ENCODE data around the gene MUC5AC. TPM values are rescaled to one million over a fixed set of nuclear protein-coding genes. Genes with fewer than 3 reads are reported as not detected.

MUC5AC gene
- total and polyA plus RNA-seq, 2 of the 13 experiments (the other 11 are each of a cell fraction or from before 2014, with no cell fraction given), result under 0.01 TPM; not detected in 1

DNA sequence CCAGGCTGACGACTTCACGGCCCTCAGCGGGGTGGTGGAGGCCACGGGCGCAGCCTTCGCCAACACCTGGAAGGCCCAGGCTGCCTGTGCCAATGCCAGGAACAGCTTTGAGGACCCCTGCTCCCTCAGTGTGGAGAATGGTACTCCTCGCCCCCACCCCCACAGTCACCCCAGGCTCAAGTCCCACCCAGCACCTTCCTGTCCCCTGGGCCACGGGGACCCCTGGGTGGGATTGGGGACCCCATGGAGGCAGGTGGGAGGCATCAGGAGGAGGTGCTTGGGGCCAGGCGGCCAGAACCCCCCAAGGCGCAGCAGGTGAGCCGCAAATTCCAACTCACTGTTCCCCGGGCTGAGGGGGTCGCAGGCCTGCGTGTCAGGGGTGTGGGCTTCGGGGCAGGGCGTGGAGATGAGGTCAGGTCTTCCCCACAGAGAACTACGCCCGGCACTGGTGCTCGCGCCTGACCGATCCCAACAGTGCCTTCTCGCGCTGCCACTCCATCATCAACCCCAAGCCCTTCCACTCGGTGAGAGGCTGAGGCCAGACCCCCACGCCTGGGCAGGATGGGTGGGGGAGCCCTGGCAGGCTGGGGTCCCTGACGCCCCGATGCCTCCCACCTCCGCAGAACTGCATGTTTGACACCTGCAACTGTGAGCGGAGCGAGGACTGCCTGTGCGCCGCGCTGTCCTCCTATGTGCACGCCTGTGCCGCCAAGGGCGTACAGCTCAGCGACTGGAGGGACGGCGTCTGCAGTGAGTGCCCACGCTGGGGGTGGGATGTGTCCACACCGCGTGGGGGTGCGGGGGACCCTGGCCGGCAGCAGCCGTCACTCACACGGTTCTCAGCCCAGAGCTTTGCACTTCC is 74.5 kb downstream of the MUC5AC start:
- CTCF ChIA-PET (ENCODE audit: low intra/inter-chr PET ratio, low total read pairs), result no interaction called here
- Histone ChIP-seq H2AFZ (ENCODE audit: low read length) (no peak overlapping the region), H3K36me3 (replicated peaks in 1 of 2; ENCODE audit: control insufficient read depth in 1 of 2, insufficient read depth in 2 of 2, low read length in 2 of 2) (no peaks in the 10 kb centered on the region), H3K9me3 (ENCODE audit: low read length) (no peaks in the 10 kb centered on the region), H4K20me1 (ENCODE audit: insufficient read depth, low read length) (no peaks in the 10 kb centered on the region), H3K9ac (ENCODE audit: insufficient read depth, low read depth, low read length) (no peak overlapping the region), H3K4me1 (ENCODE audit: insufficient read depth, low read length) (no peaks in the 10 kb centered on the region), H3K4me3 (replicated peaks in 1 of 3; ENCODE audit: insufficient read depth in 1 of 3, low read depth in 2 of 3, low read length in 3 of 3) (no peak overlapping the region), H3K79me2 (ENCODE audit: insufficient read depth, low read length) (no peaks in the 10 kb centered on the region), H3K27ac (ENCODE audit: extremely low read length, insufficient read depth, low read length) (no peak overlapping the region), H3K27me3 (ENCODE audit: control insufficient read depth in 1 of 2, insufficient read depth in 2 of 2, low read length in 2 of 2) (peaks cover 0 to 2% of the 10 kb centered on the region in 2 experiments; a peak in 1 of 5 replicates), H3K4me2 (ENCODE audit: low read depth, low read length) (no peak overlapping the region)
- POLR2A ChIA-PET, result no interaction called here
- ATAC-seq (no peak), DNase-seq (ENCODE audit: low spot score) (no peak), FAIRE-seq (no peak)
- in situ Hi-C loops (cut with HindIII; ENCODE audit: extremely low pct_ligation_motif_present, low pct_unique_long_range_greater_than_20kb) (no loop called here), intact Hi-C loops (cut with micrococcal nuclease; ENCODE audit: unreplicated experiment) (no loop called here)
- 68% methylated on average over 20 of the region's 46 CpGs for WGBS (ENCODE audit: low lambda C conversion rate)
- BruUV-seq (replicated peaks), result no TSS peak
- TF ChIP-seq ZNF83 (CRISPR knock-in tag; IDR thresholded peaks at IDR 0.05; ENCODE audit: borderline replicate concordance), result no peak
- TF ChIP-seq NRL (CRISPR knock-in tag; IDR thresholded peaks at IDR 0.05; ENCODE audit: borderline replicate concordance), result no peak
- TF ChIP-seq DNMT1 (CRISPR knock-in tag; IDR thresholded peaks at IDR 0.05), result no peak
- TF ChIP-seq, protein P1, sequence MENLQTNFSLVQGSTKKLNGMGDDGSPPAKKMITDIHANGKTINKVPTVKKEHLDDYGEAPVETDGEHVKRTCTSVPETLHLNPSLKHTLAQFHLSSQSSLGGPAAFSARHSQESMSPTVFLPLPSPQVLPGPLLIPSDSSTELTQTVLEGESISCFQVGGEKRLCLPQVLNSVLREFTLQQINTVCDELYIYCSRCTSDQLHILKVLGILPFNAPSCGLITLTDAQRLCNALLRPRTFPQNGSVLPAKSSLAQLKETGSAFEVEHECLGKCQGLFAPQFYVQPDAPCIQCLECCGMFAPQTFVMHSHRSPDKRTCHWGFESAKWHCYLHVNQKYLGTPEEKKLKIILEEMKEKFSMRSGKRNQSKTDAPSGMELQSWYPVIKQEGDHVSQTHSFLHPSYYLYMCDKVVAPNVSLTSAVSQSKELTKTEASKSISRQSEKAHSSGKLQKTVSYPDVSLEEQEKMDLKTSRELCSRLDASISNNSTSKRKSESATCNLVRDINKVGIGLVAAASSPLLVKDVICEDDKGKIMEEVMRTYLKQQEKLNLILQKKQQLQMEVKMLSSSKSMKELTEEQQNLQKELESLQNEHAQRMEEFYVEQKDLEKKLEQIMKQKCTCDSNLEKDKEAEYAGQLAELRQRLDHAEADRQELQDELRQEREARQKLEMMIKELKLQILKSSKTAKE (CRISPR knock-in tag; IDR thresholded peaks at IDR 0.05; ENCODE audit: borderline replicate concordance), result no peak
- TF ChIP-seq ZNF850 (CRISPR knock-in tag; conservative IDR thresholded peaks at IDR 0.05), result no peak
- TF ChIP-seq, protein P2, sequence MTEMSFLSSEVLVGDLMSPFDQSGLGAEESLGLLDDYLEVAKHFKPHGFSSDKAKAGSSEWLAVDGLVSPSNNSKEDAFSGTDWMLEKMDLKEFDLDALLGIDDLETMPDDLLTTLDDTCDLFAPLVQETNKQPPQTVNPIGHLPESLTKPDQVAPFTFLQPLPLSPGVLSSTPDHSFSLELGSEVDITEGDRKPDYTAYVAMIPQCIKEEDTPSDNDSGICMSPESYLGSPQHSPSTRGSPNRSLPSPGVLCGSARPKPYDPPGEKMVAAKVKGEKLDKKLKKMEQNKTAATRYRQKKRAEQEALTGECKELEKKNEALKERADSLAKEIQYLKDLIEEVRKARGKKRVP (CRISPR knock-in tag; IDR thresholded peaks at IDR 0.05), result no peak
- no peak for TF ChIP-seq ZNF768 (CRISPR knock-in tag; IDR thresholded peaks at IDR 0.05)
- TF ChIP-seq GATAD1 (CRISPR knock-in tag; IDR thresholded peaks at IDR 0.05), result no peak
- TF ChIP-seq, protein P3, sequence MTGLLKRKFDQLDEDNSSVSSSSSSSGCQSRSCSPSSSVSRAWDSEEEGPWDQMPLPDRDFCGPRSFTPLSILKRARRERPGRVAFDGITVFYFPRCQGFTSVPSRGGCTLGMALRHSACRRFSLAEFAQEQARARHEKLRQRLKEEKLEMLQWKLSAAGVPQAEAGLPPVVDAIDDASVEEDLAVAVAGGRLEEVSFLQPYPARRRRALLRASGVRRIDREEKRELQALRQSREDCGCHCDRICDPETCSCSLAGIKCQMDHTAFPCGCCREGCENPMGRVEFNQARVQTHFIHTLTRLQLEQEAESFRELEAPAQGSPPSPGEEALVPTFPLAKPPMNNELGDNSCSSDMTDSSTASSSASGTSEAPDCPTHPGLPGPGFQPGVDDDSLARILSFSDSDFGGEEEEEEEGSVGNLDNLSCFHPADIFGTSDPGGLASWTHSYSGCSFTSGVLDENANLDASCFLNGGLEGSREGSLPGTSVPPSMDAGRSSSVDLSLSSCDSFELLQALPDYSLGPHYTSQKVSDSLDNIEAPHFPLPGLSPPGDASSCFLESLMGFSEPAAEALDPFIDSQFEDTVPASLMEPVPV (CRISPR knock-in tag; IDR thresholded peaks at IDR 0.05), result no peak

Data from HepG2 (cell line).